GM21360 (cell line): ENCODE measurements around the gene KCNQ1.

ENCODE experiments used
- ATAC-seq: cut with Tn5 transposase; IDR thresholded peaks from one replicate; pipeline ENCODE4 v1.9.1; 2021; ENCODE audit warnings: mild to moderate bottlenecking, moderate library complexity; ENCODE audit not compliant: unreplicated experiment

Gene KCNQ1

DNA sequence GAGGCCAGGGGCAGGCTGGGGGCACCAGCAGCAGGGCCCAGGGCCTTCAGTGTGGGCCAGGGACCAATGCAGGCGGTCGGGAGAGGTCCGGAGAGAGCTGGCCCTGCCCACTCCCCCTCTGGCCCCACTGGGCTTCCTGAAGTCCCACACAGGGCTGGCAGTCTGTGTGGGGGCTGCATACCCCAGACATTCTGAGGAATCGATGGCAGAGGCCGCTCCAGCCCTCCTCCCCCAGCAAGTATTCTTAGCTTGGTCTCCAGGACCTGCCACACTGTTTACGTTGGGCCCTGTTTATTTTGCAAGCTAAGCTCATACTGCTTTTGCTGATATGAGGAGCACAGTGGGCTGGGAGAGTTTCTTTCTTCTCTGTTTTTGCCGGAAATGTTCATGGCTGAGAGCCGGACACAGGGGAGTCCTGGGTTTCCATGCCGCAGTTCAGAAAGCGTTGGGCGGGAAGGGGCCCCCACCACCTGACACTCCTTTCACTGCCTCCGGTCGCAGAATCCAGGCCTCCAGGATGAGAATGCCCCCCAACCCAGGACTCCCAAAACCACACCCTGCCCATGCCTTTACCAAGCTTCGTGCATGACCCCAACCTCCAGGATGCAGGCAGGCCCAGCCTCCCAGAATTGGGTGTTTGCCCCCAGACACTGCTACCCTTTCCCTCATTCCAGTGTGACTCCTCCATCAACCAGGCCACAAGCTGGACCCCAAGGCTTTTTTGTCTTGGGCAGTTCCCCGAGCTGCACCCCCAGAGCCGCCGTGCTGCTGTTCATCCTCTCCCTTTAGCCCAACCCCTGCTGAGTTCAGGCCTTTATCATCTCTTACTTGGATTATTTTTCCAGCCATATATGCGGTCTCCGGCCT is 336.8 kb downstream of the KCNQ1 start:
- no peak for ATAC-seq

DNA sequence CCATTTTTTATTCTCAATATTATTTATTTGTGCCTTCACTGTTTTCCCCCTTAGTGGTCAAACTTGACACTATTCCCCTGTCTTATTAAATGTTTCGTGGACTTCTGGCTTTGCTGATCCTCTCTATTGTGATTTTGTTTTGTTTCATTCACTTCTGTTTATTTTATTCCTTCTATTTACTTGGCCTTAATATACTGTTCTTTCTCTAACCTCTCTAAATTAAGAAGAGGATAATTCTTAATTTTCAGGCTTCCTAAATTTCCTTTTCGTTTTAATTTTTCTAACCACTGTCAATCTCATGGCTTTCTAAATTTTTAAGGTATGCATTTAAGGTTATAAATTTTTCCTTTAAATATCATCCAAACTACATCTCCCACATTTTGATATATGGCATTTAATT is 338.0 kb downstream of the KCNQ1 start:
- ATAC-seq = no peak

DNA sequence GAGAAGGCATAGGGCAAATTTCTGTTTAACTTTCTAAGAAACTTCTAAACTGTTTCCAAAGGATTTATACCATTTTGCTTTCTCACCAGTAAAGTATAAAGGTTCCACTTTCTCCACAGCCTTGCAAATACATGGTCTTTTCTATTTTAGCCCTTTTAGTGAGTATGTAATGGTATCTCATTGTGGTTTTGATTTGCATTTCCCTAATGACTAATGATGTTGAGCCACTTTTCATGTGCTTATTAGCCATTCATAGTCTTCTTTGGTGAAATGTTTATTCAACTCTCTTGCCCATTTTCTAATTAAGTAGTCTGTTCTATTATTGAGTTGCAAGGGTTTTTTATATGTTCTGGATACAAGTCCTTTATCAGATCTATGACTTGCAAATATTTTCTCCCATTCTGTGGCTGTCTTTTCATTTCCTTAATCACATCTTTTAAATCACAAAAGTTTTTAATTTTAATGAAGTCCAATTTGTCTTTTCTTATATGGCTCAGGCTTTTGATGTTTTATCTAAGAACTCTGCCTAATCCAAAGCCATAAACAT is 338.8 kb downstream of the KCNQ1 start:
- no peak for ATAC-seq

DNA sequence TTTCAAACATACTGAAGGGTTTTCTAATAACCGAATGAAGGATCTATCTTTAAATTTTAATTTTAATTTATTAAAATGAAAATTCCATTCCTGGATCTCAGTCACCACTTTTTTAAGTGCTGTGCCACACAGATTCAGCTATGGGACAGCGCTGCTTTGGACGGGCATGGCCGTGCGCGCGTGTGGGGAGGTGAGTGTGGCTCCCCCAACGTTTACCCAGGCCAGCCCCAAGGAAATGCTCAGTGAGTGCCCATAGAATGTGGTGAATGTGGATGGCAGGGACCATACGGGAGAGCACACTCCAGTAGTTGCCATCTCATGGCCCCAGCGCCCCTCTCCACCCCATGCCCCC is 343.0 kb downstream of the KCNQ1 start:
- no peak for ATAC-seq

DNA sequence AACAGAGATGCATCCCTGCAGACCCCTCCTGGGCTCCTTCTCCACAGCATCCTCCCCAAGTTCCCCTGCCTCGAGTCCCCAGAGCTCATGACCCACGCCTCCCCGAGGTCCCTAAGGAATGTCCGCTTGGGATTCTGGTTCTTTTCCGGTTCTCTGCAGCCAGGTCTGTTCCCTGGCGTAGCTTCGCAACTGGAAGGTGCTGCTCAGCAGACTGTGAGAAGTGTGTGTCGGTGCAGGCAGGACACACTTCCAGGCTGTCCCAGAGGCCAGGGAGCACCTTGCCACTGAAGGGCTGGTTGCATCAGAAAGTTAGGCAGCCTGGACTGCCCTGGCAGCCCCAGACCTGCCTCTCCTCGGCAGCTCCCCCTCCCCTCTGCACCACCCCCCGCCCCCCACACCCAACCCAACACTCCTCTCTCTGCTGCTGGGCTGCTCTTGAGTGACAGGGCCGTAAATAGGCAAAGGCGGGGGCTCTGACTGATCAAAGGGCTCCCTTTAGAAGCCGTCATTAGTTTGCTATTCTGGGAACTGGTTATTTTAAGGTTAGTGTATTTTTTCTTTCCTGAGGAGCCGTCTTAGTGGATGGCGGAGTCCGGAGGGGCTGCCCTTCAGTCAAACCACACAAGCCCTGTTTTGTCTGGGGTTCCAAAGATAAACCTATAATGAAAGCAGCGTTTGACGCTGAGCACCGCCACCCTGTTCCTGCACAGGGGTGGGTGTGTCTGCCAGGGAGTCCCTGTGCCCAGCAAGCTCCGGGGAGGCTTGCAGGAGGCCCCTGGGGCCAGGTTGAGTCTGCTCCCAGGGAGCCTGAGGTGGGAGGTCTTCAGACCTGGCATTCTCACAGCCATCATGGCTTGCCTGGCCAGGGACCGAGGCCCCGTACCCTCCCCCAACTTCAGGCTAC is 343.6 kb downstream of the KCNQ1 start:
- no peak for ATAC-seq

DNA sequence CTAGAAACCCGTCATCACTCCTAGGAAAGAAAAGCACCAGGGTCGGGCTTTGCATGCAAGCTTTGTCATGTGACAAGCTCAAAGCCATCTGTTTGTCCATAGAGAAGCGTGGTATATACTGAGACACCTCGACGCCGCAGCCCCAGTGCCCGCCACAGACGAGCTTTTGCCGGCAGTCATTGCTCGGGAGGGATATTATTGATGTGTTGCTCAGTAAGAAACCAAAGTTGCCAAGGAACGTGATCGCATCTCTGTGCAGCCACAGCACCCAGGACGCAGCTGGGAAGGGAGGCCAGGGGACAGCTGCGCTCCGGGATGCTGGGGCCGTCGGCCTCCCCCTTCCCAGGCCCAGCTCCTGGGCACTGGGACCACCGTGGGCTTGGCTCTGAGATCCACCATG is 344.5 kb downstream of the KCNQ1 start:
- ATAC-seq = no peak

DNA sequence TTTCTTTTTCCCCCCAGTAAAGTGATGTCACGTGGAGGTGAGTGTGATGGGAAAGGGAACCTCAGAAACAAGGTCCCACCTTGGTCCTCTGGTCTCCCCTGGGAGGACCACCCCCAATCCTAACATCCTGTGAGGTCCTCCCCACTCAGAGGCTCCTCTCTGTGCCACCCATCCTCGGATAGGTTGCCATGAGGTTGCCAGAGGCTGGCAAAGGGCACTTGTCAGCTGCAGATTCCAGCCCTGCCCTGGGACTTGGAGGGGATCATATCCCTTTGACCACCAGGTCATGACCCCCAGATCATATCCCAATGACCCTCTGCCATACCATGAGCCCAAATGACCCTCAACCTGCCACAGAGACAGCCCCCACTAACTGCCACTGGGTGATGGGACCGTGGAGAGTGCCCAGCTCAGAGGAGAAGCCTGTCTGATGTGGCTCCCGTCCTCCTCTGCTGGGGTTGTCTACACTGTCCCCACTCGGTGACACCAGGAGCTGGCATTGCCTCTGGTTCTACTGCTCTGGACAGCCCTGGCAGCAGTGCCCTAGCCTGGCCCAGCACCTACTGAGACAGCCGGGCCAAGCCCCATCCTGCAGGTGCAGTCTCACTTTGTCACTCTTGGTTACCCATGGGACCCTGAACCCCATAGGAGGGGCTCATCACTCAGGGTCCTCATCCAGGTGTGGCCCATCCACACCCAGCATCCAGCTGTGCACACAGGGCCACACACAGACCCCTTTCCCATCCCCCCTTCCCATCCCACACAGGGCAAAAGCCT is 345.2 kb downstream of the KCNQ1 start:
- ATAC-seq = no peak

DNA sequence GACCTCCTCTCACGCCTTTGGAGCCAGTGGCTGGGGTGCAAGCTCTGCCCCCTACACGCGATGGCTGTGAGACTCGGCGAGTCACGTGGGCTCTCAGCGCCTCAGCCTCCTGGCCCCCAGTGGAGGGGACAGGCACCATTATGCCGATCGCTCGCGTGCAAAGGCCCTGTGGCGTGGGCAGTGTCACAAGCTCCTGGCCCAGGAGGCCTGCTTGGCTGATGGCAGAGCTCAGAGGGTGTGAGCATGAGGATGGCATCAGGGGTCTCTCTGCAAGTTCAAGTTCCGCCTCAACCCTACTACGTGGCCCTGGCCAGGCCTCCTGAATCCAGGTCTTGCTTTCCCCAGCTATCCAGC is 345.7 kb downstream of the KCNQ1 start:
- ATAC-seq = no peak

DNA sequence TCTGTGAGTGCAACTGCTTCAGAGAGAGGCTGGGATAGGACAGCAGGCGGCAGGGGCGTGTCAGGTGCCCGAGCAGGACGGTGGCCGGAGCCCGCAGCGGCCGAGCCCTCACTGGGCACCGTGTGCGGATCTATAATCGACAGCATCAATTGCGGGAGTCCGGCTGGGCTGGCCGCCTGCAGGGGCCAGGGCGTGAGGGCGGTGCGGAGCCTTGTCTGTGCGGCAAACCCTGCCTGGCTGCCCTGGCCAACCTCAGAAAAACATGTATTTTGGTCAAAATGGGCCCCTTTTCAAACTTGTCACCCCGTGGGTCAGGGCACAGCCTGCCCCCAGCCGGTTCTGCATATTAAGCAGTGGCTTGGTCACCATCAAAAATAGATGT is 346.3 kb downstream of the KCNQ1 start:
- no peak for ATAC-seq

DNA sequence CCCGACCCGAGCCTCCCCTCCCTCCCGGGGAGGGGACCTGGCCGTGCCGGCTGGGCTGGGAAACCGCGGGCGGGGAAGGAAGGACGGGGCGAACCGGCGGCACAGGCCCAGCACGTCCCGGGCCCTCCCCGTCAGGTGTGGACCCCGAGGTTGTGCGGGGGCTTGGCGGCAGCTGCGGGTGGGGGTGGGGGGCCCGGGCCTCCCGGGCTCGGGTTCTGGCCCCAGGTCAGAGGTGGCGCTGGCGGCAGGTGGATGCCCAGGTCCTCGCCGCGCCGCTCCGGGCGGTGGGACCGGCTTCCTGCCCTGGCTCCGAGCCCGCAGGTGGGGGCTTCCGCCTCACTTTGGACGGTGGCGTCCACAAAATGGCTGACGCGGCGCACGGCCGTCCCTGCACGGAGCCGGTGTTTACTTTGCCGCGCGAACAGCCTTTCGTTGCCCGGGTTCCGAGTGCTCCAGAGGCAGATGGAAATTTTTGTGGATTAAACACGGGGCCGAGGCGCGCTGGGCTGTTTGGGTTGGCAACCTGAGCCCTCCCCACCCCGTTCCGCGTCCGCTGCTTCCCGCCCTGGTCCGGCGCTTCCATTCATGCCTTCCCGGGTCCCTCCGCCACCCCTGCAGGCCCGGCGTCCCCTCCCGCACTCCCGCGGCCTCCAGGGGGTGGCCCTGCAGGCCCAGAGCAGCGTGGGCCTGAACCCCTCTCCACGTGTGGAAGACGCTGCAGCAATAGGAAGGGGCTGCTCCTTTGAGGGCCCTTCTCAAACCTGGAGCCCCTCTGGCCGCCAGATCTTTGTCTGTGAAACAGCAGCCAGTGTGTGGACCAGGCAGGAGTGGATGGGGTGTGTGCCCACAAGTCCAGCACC is 346.9 kb downstream of the KCNQ1 start:
- no peak for ATAC-seq

DNA sequence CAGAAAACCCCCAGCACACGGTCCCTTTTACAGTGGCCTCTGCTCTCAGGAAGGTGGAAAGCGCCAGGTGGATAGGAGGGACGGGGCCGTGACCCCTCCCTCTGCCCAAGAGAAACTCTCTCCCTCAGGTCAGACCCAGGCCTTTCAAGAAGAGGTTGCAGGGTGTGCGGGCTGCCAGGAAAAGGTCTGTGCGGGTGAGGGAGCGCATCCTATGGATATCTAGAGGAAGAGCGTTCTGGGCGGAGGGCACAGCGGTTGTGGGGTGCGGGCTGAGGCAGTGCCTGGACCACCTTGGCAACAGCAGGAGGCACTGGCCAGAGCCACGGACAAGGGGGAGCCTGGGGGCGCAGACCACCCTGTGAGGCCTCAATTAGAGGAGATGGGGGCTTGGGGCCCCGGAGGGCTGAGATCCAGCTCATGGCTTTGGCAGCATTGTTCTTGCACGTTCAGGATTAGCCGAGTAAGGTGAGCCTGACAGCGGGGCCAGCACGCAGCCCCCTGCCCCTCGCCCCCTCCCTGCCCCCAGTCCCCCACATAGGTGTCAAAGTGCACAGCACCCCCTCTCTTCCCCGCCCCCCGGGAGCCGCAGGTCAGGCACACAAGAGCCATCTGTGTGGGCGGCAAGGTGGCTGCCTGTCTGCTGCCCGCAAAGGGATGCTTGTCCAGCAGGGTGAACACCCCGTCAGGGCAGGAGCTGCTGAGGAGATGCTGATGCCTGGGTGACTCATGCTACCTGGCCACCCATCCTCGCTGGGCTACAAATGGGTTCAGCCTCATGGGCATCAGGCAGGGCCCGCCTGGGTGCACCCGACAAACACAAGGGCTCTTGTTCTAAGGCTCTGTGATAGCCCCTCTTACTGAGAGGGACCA is 347.8 kb downstream of the KCNQ1 start:
- ATAC-seq = no peak

DNA sequence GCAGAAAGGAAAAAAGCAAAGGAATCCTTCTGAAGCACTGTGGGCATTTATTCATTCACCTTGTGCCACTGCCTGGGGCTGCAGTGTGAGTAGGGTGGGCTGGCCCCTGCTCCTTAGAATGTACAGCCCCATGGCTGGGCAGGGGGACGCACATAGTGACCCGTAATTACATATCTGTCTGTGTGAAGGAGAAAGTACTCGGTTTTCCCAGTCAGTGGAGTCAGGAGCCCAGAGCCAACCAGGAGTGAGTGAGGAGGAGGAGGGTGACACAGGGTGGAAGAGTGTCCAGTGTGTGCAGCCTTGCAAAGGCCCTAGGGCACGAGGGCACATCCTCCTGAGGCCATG is 348.9 kb downstream of the KCNQ1 start:
- ATAC-seq = no peak

DNA sequence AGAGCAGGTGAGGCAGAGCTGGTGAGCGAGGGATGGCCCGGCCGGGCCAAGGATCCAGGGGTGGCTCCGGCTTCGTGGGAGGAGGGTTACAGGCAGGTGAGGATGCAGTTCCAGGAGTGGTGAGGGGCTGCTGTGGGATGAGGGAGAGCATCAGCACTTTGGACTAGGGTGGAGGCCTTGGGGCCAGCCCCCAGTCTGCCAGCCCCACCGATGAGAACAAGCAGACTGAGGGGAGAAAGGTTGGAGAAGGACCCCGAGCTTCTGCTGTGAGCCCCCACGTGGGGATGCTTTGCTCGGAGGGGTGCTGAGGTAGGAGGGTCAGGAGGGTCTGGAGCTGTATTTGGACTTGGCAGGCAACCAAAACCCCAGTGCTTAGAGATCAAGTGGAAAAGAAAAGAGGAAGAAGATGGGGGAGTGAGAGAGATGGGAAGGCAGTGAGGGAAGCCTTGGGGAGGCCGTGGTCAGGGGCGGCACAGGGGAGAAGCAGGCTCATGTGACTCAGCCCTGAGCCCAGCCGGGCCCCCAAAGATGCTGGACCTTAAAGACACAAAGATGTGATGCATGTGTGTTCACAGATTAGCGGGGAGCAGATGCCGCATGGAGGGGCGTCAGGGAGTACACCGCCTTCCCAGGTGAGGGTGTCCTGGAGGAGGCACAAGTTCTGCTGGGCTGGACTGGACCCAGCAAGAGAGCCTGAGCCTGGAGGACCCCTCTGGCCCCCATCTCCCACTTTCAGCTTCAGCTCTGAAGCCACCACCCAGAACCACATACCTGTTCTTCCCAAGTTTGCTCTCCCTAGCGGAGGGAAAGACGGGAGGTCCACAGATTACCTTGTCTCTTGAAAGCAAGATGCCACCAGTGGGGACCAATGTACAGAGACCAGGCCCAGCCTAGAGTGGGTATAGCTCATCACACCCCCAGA is 349.5 kb downstream of the KCNQ1 start:
- ATAC-seq = no peak

DNA sequence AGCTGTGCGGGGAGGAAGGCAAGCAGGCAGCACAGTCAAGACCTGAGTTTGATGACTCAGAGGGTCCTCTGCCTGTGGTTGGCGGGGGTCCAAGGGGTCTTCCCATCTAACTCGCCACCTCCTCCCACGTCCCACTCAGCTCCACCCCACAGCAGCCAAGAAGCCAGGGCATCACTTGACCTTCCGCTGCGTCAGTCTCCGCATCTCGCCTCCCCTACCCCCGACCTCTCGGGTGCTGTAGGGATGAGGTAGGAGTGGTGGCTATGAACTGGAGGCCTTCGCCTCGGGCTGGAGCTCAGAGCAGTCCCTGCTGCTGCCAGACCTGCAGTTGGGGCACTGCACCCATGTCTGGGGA is 350.1 kb downstream of the KCNQ1 start:
- no peak for ATAC-seq

DNA sequence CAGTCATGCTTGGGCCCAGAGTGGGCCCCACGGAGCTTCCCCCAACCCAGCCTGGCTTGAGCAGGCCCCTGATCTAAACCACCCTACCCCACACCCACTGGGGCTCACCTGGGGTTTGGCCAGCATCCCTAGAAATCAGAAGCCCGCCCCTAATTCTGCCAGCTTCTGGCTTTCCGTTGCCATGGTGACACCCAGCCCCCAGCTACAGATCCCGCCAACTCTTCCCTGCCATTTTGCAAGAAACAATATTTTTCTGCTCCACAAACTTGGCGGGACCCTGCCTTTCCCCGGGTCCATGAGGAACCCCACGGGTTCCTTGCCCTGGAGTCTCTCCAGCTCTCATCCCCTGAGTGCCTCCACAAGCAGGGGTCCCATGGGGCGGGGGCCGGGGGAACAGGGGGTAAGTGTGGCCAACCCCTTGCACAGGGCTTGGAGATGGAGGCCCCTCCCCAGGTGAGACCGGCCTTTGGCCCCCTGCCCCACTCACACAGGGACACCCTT is 350.7 kb downstream of the KCNQ1 start:
- ATAC-seq = no peak

DNA sequence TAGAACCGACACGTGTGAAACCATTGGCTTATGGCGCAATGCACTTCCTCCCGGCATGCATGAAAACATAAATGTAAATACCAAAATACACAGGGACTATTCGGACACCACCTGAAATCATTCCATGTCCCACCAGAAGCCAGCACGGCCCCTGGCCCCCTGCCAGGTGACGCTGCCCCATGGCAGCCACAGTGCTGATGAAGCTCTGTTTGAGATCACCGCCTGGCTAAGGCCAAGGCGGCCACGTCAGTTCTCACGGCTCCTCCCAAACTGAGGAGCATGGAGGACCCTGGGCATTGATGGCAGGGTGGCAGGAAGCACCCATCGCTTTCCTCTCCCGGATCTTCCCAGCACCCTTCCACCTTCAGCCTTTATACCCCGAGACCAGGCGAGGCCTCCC is 351.3 kb downstream of the KCNQ1 start:
- no peak for ATAC-seq

DNA sequence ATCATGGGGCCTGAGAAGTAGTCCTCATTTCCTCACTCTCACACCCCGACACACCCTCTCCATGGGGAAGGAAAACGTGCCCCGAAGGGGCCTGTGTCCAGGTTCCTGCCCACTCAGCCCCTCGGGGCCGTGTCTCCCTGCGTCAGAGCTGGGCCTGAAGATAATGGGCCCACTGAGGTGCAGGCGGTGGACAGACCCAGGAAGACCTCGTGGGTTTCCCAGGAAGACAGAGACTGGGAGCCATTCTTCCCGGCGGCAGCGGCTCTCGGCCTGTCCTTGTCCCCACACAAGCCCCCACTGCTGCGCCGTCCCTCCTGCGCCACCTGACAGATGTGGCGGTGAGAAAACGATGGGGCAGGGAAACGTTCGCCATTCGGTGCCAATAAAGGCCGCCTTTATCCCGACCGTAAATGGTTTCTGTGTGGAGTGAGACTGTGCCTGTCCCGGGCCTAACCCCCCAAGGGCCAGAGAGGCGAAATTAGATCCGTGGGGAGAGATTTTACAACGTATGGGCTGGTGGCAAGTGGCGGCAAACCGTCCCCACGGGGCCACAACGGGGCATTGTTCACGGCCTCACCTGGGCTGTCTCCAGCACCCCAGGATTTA is 351.8 kb downstream of the KCNQ1 start:
- ATAC-seq = no peak
